Spleen (tissue), 7 donors: ENCODE measurements around the gene LDHD.

Experiments
- POLR2AphosphoS5 ChIP-seq, 3 donors: sonication (generic); formaldehyde crosslinking; IDR thresholded peaks; one replicate each; pipeline ENCODE4 v1.5.1; 2017; ENCODE audit warnings: antibody characterized with exemption in 3 of 3
- TF ChIP-seq, protein P1 (sequence below), 11 experiments: fragments of 200-600 bp in 7 of 11; fragments of 450-650 bp in 4 of 11; sonication (generic) in 4 of 11; IDR thresholded peaks in 8 of 11; conservative IDR thresholded peaks in 3 of 11; 1 replicate in 7 of 11; 2 replicates in 4 of 11; pipeline versions ENCODE4 v1.4.0 to v1.8.0; 2016 to 2021; ENCODE audit warnings: antibody characterized with exemption in 11 of 11, inconsistent platforms in 4 of 11, mild to moderate bottlenecking in 1 of 11
- donor health status: DM: no; HTN: no; CAD: no; lungs with moderate emphysema.
- donor health status: DM: no; HTN: no; CAD: no.
- donor health status: DM: no; HTN: no; CAD: no.

DNA sequence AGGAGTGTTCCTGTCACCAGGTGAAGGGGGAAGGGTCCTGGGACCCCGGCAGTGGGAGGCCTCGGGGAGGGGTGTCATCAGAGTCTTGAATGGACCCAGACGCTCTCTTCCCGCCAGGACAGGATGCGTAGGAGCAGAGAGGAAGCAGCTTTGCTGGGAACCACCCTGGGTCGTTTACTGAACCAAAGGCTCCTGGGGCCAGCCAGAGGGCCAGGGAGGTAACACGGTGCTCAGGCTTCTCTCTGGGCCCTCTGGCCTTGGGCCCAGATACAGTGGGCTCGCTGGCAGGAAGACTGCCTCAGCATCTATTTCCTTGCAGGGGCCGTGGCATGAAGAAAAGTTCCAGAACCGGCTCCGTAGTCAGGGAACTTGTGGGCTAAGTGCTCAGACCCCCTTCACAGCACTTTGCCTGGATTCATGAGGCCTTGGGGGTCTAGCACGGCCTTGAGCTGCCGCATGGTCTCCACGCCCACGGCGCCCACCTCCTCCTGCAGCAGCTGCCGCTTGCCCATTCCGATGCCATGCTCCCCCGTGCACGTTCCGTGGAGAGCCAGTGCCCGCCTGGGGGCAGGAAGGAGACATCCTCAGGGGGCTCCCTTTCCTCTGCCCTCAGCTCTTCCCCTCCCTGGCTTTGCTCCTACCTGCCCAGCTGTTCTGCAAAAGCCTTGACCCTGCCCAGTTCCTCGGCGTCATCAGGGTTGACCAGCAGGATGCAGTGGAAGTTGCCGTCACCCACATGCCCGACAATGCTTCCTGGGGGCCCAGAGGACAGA lies 4.4 kb downstream of the LDHD start:
- TF ChIP-seq, protein P1, sequence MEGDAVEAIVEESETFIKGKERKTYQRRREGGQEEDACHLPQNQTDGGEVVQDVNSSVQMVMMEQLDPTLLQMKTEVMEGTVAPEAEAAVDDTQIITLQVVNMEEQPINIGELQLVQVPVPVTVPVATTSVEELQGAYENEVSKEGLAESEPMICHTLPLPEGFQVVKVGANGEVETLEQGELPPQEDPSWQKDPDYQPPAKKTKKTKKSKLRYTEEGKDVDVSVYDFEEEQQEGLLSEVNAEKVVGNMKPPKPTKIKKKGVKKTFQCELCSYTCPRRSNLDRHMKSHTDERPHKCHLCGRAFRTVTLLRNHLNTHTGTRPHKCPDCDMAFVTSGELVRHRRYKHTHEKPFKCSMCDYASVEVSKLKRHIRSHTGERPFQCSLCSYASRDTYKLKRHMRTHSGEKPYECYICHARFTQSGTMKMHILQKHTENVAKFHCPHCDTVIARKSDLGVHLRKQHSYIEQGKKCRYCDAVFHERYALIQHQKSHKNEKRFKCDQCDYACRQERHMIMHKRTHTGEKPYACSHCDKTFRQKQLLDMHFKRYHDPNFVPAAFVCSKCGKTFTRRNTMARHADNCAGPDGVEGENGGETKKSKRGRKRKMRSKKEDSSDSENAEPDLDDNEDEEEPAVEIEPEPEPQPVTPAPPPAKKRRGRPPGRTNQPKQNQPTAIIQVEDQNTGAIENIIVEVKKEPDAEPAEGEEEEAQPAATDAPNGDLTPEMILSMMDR (IDR thresholded peaks at IDR 0.05 in 8 of 11, conservative IDR thresholded peaks at IDR 0.05 in 3 of 11) = no peak
- TF ChIP-seq POLR2AphosphoS5 (IDR thresholded peaks at IDR 0.05) = no peak
